Measurements from ENCODE around the gene CASTOR2.
"Not testable (repeated sequence)": the region's sequence is repeated elsewhere in the genome, so short reads cannot be mapped to it uniquely, and the experiment has no call there.

CASTOR2 gene

GRCh38 chr7:75055830-75056772 is 91.6 kb downstream of the CASTOR2 start:
- DNase-seq: no peak

DNA sequence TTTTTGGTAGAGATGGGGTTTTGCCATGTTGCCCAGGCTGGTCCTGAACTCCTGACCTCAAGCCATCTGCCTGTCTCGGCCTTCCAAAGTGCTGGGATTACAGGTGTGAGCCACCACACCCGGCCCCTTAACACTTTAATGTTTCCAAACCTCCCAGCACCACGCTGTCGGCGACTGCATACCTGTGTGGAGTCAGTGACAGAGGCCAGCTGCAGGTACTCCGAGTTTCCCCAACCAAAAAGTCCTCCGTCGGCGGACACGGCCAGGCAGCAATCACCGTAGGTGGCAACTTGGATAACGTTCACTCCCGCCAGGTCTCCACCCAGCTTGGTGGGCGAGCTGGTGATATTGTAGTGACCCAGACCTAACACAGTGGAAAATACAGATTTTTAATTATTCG is 93.9 kb downstream of the CASTOR2 start:
- no peak for DNase-seq

DNA sequence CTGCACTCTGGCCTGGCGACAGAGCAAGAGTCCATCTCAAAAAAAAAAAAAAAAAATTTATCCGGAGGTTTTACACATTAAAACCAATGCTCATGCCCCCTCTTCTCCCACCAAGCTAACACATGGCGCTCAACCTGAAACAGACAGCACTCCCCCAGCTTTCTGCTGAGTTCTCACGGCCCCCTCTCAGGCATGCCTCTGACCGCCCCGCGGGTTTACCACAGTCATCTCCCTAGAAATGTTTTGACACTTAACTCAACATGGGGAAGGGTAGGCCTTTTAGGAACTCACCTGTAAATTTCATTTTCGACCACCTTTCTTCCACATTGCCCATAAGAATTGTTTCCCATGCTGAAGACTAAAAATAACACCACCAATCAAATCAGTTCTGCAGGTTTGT is 99.8 kb downstream of the CASTOR2 start:
- DNase-seq: no peak

- no peak for DNase-seq
These were observed 100.3 kb downstream of the CASTOR2 start for GRCh38 chr7:75064801-75065200.

DNA sequence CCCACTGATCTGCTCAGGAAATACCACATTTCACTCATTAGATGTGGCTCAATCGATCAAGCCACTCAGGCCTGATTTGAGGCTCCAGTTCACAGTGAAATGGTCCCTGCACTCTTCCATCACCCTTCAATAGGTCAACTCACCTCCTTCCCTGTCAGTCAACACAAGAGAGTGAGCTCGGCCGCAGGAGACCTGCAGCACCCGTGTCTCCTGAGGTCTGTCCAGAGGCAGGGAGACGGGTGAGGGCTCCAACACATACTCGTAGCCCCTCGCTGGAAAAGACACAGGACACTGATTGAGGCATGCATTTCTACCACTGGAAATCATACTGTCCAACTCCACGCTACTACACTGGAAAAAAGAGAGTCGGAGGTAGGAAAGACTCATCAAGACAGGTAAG is 102.0 kb downstream of the CASTOR2 start:
- no peak for DNase-seq

- no peak for DNase-seq
These were observed 108.4 kb downstream of the CASTOR2 start for GRCh38 chr7:75072981-75073283.

GRCh38 chr7:75074262-75074641 is 109.7 kb downstream of the CASTOR2 start:
- not testable (repeated sequence) for DNase-seq

All from stimulated activated CD4-positive, alpha-beta T cell treated with anti-CD3 and anti-CD28 coated beads, Interleukin-2, amount 100 ng/mL, for 48 hours (primary cell).